Measurements from ENCODE around the gene YIF1A. TPM values are rescaled to one million over a fixed set of nuclear protein-coding genes. Genes with fewer than 3 reads are reported as not detected.

Gene YIF1A
- total RNA-seq, 2 donors from 2014 or later = 41.2 to 68.3 TPM

GRCh38 chr11:66247801-66248200 is 41.1 kb downstream of the YIF1A start:
- Mint-ChIP-seq H3K36me3 (ENCODE audit: low read depth) (peaks cover 34% of the 10 kb centered on the region), H3K4me1 (peaks cover 4% of the 10 kb centered on the region), H3K9me3 (no peaks in the 10 kb centered on the region), H3K27me3 (no peaks in the 10 kb centered on the region), H3K27ac (peak overlapping the region; percentile 63), H3K4me3 (no peak overlapping the region)
- no peak for ATAC-seq (replicated peaks)

DNA sequence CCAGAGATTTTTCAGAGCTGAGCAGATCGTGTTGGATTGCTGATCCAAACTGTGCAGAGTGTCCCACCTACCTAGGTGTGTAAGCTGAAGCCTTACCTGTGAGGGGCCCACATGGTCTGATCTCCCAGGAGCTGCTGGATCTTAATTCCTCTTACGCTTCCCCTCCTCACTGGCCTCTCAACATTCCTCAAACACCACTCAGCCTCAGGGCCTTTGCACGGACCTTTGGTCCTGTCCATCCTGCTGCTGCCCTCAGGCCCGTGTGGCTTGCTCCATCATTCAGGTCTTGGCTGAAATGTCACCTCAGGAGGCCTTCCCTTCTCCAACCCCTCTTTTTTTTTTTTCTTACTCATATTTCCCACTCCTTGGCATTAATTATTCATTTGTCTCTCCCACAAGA is 41.6 kb downstream of the YIF1A start:
- Mint-ChIP-seq H3K27me3 (no peaks in the 10 kb centered on the region), H3K4me1 (peaks cover 4% of the 10 kb centered on the region), H3K36me3 (ENCODE audit: low read depth) (peaks cover 36% of the 10 kb centered on the region), H3K27ac (peak overlapping the region; percentile 63), H3K4me3 (no peak overlapping the region), H3K9me3 (no peaks in the 10 kb centered on the region)
- no peak for ATAC-seq (replicated peaks)

DNA sequence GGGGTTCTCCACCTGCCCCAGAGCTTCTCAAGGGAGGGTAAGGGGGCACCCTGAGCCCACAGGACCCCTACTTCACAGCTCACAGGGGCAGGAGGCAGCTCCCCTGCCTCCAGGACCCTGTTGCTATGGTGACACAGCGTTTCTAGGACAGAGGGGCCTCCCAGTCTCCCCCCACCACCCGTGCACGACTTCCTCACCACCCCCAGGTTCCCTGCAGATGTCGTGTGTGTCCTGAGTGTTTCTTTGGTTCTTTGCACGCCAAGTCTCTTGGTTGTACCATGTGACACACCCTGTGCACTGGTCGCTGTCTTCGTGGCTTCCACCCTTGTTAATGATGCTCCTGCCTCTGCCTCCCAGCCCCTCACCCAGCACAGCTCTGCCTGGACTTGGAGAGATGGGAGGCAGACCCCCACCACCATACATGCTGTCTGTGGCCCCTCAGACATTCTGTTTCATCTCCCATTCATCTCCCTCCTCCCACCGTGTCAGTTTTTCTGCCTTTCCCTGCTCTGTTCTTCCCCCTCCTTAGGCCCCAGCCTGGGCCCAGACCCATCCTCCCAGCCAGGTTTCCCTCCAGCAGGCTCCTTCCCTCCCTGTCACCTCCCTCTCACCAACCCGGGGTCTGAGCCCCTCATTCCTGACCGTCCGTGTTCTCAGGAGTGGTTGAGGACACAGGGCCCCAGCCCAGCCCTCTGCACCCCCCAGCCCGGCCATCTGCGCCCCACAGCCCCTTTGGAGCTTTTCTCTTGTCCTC is 45.0 kb downstream of the YIF1A start:
- no peaks in the 10 kb centered on the region for H3K4me1 Mint-ChIP-seq
- no peak overlapping the region for H3K4me3 Mint-ChIP-seq
- no peaks in the 10 kb centered on the region for H3K9me3 Mint-ChIP-seq
- peak overlapping the region; percentile 83 for H3K27ac Mint-ChIP-seq
- no peaks in the 10 kb centered on the region for H3K27me3 Mint-ChIP-seq
- ATAC-seq (replicated peaks) = no peak
- peaks cover 60% of the 10 kb centered on the region for H3K36me3 Mint-ChIP-seq (ENCODE audit: low read depth)

DNA sequence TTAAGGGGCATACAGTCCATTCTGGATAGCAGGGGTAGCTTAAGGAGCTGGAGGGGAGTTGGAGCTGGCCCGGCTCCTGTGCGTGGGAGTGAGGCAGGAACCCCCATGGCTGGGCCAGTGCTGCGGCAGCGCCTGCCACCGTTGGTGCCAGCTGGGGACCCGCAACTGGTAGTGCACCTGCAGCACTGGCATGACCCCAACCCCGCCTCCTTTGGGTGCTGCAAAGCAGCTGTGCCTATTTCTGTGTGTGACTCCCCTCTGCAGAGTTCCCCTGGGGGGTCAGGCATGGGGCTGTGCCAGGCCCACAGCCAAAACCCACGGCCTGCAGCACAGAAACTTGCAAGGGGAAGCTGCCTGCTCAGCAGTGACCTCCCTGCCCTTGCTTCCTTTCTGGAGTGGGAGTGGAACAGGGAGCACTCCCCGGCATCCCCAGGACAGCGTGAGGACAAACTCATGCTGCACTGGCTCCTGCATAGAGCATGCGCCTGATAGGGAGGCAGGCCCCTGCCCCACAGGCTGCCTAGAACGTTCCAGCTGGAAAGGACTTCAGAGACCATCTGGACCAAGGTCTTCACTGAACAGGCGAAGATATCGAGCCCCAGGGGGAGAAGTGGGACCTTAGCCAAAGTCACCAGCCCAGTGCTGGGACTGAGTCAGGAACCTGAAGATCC is 46.7 kb downstream of the YIF1A start:
- Mint-ChIP-seq H3K27me3 (no peaks in the 10 kb centered on the region), H3K27ac (no peak overlapping the region), H3K9me3 (no peaks in the 10 kb centered on the region), H3K36me3 (ENCODE audit: low read depth) (peaks cover 70% of the 10 kb centered on the region), H3K4me1 (no peaks in the 10 kb centered on the region), H3K4me3 (no peak overlapping the region)
- no peak for ATAC-seq (replicated peaks)

GRCh38 chr11:66240781-66241136 is 48.2 kb downstream of the YIF1A start:
- Mint-ChIP-seq H3K9me3 (no peaks in the 10 kb centered on the region), H3K27me3 (no peaks in the 10 kb centered on the region), H3K27ac (peak overlapping the region; percentile 68), H3K36me3 (ENCODE audit: low read depth) (peaks cover 70% of the 10 kb centered on the region), H3K4me1 (no peaks in the 10 kb centered on the region), H3K4me3 (no peak overlapping the region)
- no peak for ATAC-seq (replicated peaks)

- Mint-ChIP-seq H3K27ac (no peak overlapping the region), H3K4me1 (no peaks in the 10 kb centered on the region), H3K9me3 (no peaks in the 10 kb centered on the region), H3K27me3 (no peaks in the 10 kb centered on the region), H3K4me3 (no peak overlapping the region), H3K36me3 (ENCODE audit: low read depth) (peaks cover 76% of the 10 kb centered on the region)
- ATAC-seq (replicated peaks) = no peak
These were observed 48.8 kb downstream of the YIF1A start for GRCh38 chr11:66239998-66240780.

DNA sequence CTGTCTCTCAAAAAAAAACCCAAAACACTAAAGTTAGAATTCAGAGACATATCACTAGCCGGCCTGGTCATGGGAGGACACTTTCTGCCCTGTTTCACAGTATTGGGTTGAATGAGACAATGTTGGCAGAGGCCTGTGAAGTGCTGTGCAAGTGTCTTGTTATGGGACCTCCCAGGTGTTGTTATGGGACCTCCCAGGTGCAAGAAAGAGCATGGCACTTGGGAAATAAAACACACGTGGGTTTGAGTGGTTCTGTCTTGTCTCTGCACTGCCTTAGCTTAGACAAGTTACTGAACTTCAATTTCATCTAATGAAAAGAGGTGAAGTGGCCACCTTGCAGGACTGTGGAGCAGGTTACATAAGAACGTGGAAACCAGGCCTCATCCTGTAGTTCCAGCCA is 49.4 kb downstream of the YIF1A start:
- peaks cover 79% of the 10 kb centered on the region for H3K36me3 Mint-ChIP-seq (ENCODE audit: low read depth)
- ATAC-seq (replicated peaks) = no peak
- H3K9me3 Mint-ChIP-seq = no peaks in the 10 kb centered on the region
- no peaks in the 10 kb centered on the region for H3K4me1 Mint-ChIP-seq
- H3K27me3 Mint-ChIP-seq = no peaks in the 10 kb centered on the region
- H3K4me3 Mint-ChIP-seq = no peak overlapping the region
- no peak overlapping the region for H3K27ac Mint-ChIP-seq

DNA sequence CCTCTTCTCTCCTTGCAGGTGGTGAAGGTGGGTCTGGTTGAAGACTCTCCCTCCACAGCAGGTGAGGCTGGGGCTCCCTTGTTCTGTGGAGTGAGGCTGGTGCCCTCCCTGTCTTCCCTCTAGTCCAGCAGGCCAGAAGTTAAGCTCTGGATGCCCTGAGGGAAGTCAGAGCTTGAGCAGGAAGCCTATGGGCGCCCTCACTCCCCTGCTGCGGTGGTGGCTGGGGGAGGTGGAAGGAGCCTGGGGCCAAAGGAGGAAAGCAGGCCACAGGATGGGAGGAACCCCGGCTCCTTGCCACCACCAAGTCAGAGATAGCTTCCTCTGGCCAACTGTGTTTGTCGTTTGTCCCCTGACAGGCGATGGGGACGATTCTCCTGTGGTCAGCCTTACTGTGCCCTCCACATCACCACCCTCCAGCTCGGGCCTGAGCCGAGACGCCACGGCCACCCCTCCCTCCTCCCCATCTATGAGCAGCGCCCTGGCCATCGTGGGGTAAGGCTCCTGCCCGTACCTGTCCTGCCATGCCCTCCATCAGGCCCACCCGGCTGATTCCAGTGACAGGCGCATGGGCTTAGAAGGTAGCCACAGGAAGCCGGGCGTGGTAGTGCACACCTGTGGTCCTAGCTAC is 50.0 kb downstream of the YIF1A start:
- Mint-ChIP-seq H3K36me3 (ENCODE audit: low read depth) (peaks cover 79% of the 10 kb centered on the region), H3K27ac (no peak overlapping the region), H3K4me1 (no peaks in the 10 kb centered on the region), H3K27me3 (no peaks in the 10 kb centered on the region), H3K9me3 (no peaks in the 10 kb centered on the region), H3K4me3 (no peak overlapping the region)
- no peak for ATAC-seq (replicated peaks)

DNA sequence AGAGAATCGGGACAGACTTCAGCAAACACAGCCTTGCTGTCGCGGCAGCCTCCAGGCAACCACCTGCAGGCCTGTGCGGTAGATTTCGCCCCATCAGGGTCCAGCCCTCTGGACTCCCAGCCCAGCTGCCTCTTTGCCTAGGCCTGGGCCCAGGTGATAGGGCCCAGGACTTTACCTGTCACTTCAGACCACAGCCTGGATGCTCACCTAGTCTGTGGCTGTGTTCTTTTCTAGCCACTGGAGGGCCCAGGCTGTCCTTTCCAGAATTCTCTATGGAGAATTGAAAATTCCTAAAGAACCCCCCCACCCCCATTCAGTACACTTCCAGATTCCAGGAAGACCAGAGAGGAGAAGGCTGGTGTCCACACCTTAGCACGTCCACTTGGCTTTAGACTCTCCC is 51.1 kb downstream of the YIF1A start:
- Mint-ChIP-seq H3K36me3 (ENCODE audit: low read depth) (peaks cover 82% of the 10 kb centered on the region), H3K27ac (no peak overlapping the region), H3K27me3 (no peaks in the 10 kb centered on the region), H3K9me3 (no peaks in the 10 kb centered on the region), H3K4me3 (no peak overlapping the region), H3K4me1 (no peaks in the 10 kb centered on the region)
- no peak for ATAC-seq (replicated peaks)

- ATAC-seq (replicated peaks) = no peak
- Mint-ChIP-seq H3K36me3 (ENCODE audit: low read depth) (peaks cover 87% of the 10 kb centered on the region), H3K4me3 (no peak overlapping the region), H3K4me1 (no peaks in the 10 kb centered on the region), H3K27me3 (no peaks in the 10 kb centered on the region), H3K27ac (peak overlapping the region; percentile 24), H3K9me3 (no peaks in the 10 kb centered on the region)
These were observed 53.8 kb downstream of the YIF1A start for GRCh38 chr11:66235141-66235540.

Other genes starting within 250 kb of the YIF1A start
- gene GAL3ST3, start 240.0 kb downstream of the YIF1A start, total RNA-seq = under 1 TPM in 1 of 2 donors, not detected in 1; 0.45 TPM
- 100 to 1,000 TPM; 201 to 237 TPM for gene SF3B2, start 236.8 kb downstream of the YIF1A start, total RNA-seq
- gene PACS1, start 218.9 kb downstream of the YIF1A start, total RNA-seq = 100 to 1,000 TPM in 1 of 2 donors, 10 to 100 TPM in 1; 84.5 to 105 TPM
- 10 to 100 TPM; 38.3 to 45.2 TPM for gene KLC2, start 31.4 kb downstream of the YIF1A start, total RNA-seq
- 100 to 1,000 TPM; 116 to 178 TPM for gene RAB1B, start 20.5 kb downstream of the YIF1A start, total RNA-seq
- 1 to 10 TPM; 3.9 to 5.0 TPM for gene CNIH2, start 11.0 kb downstream of the YIF1A start, total RNA-seq
- not detected for gene TMEM151A, start 2.8 kb upstream of the YIF1A start, total RNA-seq
- not detected for gene CD248, start 27.9 kb upstream of the YIF1A start, total RNA-seq
- gene RIN1, start 47.3 kb upstream of the YIF1A start, total RNA-seq = 1 to 10 TPM; 1.6 to 3.4 TPM
- gene BRMS1, start 56.0 kb upstream of the YIF1A start, total RNA-seq = 10 to 100 TPM; 21.6 to 41.7 TPM
- gene B4GAT1, start 58.5 kb upstream of the YIF1A start, total RNA-seq = 10 to 100 TPM in 1 of 2 donors, 1 to 10 TPM in 1; 7.7 to 12.9 TPM
- 1 to 10 TPM; 7.6 to 9.1 TPM for gene SLC29A2, start 82.6 kb upstream of the YIF1A start, total RNA-seq
- under 1 TPM; 0.21 to 0.28 TPM for gene NPAS4, start 131.9 kb upstream of the YIF1A start, total RNA-seq
- 100 to 1,000 TPM in 1 of 2 donors, 10 to 100 TPM in 1; 56.1 to 131 TPM for gene MRPL11, start 149.7 kb upstream of the YIF1A start, total RNA-seq
- gene PELI3, start 177.8 kb upstream of the YIF1A start, total RNA-seq = 10 to 100 TPM in 1 of 2 donors, 1 to 10 TPM in 1; 8.1 to 17.5 TPM
- gene DPP3, start 191.3 kb upstream of the YIF1A start, total RNA-seq = 100 to 1,000 TPM in 1 of 2 donors, 10 to 100 TPM in 1; 67.9 to 117 TPM
- 10 to 100 TPM; 16.4 to 17.2 TPM for gene BBS1, start 221.5 kb upstream of the YIF1A start, total RNA-seq

Data from activated T-helper 17 cell treated with anti-CD3 and anti-CD28 coated beads, Interleukin-2, amount 50 U/mL, for 72 hours (primary cell).